ENCODE data around the gene LDLRAD4.

Gene LDLRAD4

DNA sequence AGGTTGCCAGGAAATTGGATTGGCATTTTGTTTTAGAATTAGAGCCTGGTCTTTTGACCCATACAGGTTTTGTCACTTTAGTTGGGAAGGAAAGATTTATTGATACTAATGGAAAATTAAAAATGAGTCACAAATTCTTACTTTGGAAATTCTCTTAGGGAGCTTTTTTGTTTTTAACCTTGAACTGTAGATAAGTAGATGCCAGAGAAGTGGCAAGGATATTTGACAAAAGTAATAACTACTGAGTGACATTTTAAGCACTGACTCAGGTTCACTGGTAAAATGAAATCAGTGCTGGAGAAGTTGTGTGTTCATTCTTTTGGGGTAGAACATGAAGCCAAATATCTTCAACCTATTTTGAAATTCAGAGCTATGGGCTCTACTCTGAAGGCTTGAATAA lies 56.5 kb downstream of the LDLRAD4 start:
- no peak overlapping the region for H3K4me3 ChIP-seq (ENCODE audit: low read depth, low read length)
- DNase-seq (ENCODE audit: low read depth): no peak

DNA sequence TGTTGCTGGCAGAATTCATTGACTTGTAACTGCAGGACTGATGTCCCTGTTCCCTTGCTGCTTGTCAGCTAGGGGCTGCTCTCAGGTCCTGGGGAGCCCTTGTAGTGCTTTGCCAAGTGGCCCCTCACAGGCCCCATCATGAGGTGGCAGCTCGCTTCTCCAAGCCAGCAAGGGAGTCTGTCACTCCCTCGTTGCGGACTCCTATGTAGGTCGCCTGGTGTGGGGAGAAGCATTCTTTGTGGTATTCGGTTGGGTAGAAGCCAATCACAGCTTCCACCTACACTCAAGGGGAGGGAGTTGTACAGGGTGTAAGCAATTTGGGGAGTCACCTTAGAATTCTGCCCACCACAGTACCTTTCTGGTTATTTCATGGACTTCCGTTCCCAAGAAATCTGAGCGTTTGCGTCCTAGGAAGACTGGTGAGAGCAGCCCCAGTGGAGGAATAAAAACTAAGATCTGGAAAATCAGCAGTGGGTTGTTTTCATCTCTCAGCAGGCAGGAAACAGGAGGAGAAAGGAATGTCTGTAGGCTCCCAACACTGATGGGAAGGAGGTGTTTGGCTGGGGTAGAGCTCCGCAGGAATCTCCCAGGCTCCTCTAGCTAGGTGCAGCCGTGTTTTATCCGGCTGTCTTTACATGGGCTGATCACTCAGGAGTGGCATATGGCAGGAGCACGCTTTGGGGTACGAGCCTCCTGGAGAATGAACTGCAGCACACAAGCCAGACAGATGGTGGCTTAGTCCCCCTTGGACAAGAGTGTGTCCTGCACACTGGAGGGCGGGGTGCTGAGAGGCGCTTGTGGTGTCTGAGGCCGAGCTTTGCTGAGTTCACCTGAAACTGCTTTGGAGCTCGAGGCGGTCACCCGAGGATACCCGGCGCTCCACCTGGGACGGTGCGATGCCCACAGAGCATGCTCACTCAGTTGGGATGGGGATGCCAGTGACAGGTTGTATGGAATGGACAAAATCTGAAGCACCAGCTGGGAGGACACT lies 58.3 kb downstream of the LDLRAD4 start:
- DNase-seq (ENCODE audit: low read depth): no peak
- H3K4me3 ChIP-seq (ENCODE audit: low read depth, low read length): no peak overlapping the region

GRCh38 chr18:13278062-13278630 lies 59.6 kb downstream of the LDLRAD4 start:
- H3K4me3 ChIP-seq (ENCODE audit: low read depth, low read length): no peak overlapping the region
- no peak for DNase-seq (ENCODE audit: low read depth)

DNA sequence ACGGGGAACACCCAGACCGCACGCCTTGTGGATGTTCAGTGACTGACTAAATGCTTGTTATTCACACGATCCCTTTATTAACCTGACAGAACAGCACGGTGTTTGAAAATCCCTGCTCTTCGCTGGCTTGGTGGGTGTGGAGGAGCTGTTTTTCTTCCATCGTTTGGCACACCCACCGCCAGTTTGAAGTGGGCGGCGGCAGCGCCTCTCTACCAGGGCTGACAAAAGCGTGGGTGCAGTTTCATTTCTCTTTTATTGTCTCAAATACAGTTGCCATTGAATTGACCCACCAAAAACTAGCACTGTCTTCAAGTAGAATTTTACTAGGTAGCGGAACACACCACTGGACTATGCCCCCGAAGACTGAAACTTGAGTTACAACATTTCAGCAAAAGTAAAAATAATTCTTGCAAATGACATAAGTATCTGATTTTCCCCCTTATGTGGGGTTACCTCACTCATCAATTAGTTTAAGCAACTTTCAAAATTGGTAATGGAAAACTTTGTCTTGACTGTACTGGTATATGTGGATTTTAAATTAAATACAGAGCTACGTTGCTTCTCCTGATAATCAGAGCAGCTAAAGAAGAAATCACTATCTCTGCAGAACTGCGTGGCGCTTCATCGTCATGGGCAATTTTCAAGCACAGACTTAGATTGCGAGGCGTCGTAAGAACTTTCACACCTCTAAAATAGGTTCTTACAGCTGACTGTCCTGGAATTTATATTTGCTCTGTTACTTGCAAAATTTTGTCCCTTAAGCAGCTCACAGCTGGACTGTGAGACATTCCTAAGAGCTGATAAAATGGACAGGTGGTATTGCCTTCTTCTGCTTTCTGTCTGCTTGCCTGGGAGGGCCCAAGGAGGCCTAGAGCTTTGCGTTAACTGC lies 60.9 kb downstream of the LDLRAD4 start:
- H3K4me3 ChIP-seq (ENCODE audit: low read depth, low read length): no peak overlapping the region
- no peak for DNase-seq (ENCODE audit: low read depth)

GRCh38 chr18:13280070-13280795 lies 61.7 kb downstream of the LDLRAD4 start:
- DNase-seq (ENCODE audit: low read depth): no peak
- H3K4me3 ChIP-seq (ENCODE audit: low read depth, low read length): no peak overlapping the region

DNA sequence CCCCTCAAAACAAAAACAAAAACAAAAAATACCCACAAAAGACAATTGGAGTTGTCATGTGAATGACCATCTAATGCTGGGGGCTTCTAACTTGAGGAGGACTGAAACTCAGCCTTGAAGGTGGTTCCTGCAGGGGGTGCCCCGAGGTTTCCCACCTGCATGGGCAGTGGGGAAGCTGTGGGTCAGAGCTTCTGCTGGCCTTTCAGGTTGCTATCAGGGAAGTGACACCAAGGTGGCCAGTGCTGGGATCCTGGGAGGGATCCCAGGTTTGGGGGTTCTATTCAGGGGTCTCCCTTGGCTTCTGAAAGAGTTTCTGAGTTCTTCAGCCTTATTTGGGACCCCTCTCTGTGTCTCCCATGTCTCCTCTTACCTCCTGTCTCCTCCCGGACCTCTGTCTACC lies 62.8 kb downstream of the LDLRAD4 start:
- no peak overlapping the region for H3K4me3 ChIP-seq (ENCODE audit: low read depth, low read length)
- no peak for DNase-seq (ENCODE audit: low read depth)

DNA sequence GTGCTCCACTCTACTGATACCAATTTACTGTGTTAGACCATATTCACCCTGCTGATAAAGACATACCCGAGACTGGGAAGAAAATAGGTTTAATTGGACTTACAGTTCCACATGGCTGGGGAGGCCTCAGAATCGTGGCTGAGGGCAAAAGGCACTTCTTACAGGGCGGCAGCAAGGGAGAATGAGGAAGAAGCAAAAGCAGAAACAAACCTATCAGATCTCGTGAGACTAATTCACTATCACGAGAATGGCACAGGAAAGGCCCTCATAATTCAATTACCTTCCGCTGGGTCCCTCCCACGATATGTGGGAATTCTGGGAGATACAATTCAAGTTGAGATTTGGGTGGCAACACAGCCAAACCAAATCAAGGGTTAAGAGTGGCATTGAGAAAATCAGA lies 65.2 kb downstream of the LDLRAD4 start:
- H3K4me3 ChIP-seq (ENCODE audit: low read depth, low read length): no peak overlapping the region
- no peak for DNase-seq (ENCODE audit: low read depth)

DNA sequence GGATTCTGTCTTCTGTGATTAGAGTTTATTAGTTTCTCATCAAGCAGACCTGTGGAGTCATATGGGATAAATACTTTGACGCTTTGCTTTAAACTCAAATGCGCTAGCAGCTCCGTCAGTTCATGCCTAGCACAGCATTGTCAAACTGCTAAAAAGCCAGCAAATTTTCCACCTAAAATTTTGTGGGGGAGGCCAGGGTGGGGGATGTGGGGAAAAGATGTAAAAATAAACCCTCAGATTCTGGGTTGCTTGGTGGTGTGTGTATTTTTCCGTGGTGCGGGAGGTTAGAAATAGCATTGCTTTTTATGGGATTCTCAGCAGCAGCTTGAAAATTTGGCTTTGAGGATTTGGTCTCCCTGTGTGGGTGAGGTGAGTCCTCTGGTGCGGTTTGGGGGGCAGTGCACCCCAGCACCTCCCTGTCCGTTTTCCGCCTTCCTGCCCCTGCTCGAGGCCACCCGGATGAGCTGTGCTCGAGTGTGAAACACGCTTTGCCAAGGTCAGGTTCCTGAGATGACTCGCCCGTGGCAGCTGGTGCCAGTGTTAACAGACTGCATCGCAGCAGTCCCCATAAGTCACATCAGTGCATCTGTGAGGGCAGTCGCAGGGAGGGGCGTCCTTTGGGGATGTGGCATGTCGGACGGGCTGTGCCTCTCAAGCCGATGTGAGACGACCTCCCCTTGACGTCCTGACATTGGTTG lies 65.9 kb downstream of the LDLRAD4 start:
- DNase-seq (ENCODE audit: low read depth): no peak

DNA sequence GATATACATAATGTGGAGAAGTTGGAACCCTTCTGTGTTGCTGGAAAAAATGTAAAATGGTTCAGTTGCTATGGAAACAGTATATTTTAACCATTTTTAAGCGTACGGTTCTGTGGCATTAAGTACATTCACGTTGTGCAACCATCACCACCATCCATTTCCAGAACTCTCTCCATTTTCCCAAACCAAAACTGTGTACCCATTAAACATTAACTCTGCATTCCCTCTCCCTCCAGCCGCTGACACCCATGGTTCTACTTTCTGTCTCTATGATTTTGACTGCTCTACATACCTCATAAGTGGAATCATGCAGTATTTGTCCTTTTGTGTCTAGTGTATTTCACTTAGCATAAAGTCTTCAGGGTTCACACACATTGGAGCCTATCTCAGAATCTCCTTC lies 67.3 kb downstream of the LDLRAD4 start:
- H3K4me3 ChIP-seq (ENCODE audit: low read depth, low read length): no peak overlapping the region
- DNase-seq (ENCODE audit: low read depth): no peak

More for the DNA sequence above, 65.9 kb downstream of the LDLRAD4 start:
- H3K4me3 ChIP-seq (ENCODE audit: low read depth, low read length): no peak overlapping the region

DNA sequence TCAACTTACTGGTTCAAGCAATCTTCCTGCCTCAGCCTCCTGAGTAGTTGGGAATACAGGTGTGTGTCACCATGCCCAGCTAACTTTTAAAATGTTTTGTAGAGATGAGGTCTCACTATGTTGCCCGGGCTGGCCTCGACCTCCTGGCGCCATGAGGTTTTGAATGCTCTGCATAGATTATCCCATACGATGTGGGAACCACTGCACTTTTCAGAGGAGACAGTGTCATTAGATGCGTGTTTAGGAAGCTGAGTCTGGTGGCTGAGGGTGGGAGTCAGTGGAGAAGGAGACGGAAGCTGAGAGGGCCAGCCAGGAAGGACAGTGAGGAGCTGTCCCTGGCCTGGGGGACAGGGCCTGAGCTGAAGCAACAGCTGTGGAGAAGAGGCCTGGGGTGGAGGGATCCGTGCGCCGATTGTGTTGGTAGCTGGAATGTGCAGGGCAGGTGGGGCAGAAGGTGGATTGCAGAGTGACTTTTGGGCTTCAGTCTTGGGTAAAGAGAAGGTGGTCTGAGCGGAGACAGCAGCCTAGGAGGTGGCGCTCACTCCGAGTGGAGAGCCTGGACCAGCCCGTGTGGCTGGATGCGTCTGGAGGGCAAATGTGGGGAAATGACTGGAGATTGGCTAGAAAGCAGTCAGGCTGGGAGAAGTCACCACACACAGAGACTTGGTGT lies 68.0 kb downstream of the LDLRAD4 start:
- H3K4me3 ChIP-seq (ENCODE audit: low read depth, low read length): no peak overlapping the region
- DNase-seq (ENCODE audit: low read depth): no peak

DNA sequence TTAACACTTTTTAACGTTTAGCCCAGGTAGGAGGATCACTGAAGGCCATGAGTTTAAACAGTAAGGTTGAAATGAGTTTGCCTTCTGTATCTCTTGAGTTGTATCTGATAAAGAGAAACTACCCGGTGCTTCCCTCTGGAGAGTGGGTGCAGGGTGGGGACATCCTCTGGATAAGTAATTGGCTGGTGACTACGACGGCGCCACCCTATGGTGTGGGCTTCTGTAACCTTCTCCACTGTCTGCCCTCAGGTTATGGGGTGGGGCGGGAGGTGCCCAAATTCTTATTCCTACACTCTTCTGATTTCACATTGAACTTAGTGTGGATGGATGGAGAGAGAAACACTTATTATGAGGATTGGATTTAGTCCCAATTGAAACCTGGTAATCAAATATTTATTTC lies 68.8 kb downstream of the LDLRAD4 start:
- no peak overlapping the region for H3K4me3 ChIP-seq (ENCODE audit: low read depth, low read length)
- DNase-seq (ENCODE audit: low read depth): no peak

- H3K4me3 ChIP-seq (ENCODE audit: low read depth, low read length): no peak overlapping the region
- no peak for DNase-seq (ENCODE audit: low read depth)
Observed at GRCh38 chr18:13288509-13289133, 70.1 kb downstream of the LDLRAD4 start.

DNA sequence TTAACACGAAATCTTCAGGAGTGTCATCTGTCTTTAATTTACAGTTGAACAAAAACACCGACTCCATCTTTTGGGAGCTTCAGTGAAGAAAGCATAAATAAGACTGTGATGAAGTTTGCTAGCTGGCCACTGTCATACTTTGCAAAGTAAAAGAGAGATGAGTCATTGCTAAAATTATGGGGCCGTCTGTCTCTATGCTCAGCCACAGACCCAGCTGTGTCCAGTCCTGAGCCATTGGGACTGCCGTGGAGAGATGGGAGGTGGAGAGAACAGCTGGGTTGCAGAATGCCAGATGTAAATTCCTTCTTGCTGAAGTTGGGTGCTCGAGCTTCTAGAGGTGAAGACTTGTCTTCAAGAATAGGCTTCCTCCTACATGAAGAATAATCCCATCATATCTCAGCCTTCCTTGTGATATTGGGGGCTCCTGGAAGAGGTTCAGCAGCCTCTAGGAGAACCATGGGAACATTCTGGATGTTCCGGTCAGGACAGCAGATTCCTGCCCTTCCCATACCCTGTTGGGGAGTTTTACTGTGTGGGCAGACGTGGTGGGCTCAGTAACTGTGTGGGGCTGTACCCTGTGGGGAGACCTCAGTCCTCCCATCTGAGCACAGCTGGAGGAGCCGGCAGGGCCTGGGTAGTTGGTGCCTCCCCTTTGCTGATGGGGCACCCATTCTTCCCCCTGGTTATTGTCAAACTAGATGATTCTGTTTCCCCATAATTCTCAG lies 71.1 kb downstream of the LDLRAD4 start:
- no peak overlapping the region for H3K4me3 ChIP-seq (ENCODE audit: low read depth, low read length)
- DNase-seq (ENCODE audit: low read depth): no peak

- H3K4me3 ChIP-seq (ENCODE audit: low read depth, low read length): no peak overlapping the region
- no peak for DNase-seq (ENCODE audit: low read depth)
Observed at GRCh38 chr18:13290856-13291271, 72.3 kb downstream of the LDLRAD4 start.

DNA sequence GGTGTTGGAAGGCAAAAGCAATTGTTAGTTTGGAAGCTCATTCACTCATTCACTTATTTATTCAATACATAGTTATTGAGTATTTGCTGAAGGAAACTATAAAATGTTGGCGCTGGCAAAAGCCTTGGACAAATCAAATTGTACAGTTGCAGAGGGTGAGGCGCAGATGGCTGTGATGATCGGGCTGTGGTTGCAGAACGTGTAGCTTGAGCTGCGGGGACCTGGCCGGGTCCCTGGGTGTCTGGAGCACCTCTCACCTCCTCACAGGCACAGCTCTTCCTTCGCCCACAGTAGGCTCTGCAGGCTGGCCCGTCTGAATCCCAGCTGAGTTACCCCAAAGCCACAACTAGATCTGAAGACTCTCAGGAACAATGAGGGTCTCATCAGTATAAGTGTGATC lies 72.7 kb downstream of the LDLRAD4 start:
- no peak overlapping the region for H3K4me3 ChIP-seq (ENCODE audit: low read depth, low read length)
- no peak for DNase-seq (ENCODE audit: low read depth)

GRCh38 chr18:13291745-13292447 lies 73.3 kb downstream of the LDLRAD4 start:
- no peak overlapping the region for H3K4me3 ChIP-seq (ENCODE audit: low read depth, low read length)
- DNase-seq (ENCODE audit: low read depth): no peak

DNA sequence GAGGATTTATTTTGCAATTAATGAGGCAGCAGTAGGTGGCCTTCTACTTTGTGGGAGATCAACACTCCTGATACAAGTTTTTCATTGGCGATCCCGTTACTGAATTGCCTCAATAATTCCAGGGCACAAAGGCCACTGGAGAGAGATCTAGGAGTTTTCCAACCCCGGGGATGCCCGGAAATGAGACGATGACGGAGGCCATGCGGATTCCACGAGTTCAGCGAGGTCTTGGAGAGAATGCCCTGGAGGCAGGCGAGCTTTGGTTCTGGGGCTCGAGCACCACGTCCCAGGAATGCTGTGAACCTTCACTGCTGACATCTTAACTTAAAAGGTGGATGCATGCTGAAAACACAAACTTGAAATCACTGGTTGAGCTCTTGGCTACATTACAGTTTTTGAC lies 74.2 kb downstream of the LDLRAD4 start:
- no peak overlapping the region for H3K4me3 ChIP-seq (ENCODE audit: low read depth, low read length)
- no peak for DNase-seq (ENCODE audit: low read depth)
